Heart left ventricle (tissue), 16 donors: ENCODE results near the gene FASTK. TPM values are rescaled to one million over a fixed set of nuclear protein-coding genes. Genes with fewer than 3 reads are reported as not detected.
A peak's percentile ranks its signal among the peaks of the same experiment; 100 is the strongest.

Experiments
- ATAC-seq, 4 donors: fragments of 200-7000 bp; cut with Tn5 transposase; one replicate each; pipeline ENCODE4 v1.9.1; 2020 to 2022; ENCODE audit warnings: moderate library complexity in 4 of 4, mild to moderate bottlenecking in 3 of 4, moderate number of reproducible peaks in 1 of 4
- DNase-seq, 5 donors: peaks; one replicate each; pipeline ENCODE4 v3.0.0-alpha.2; 2020
- H3K27ac ChIP-seq, 12 donors: fragments of 200-600 bp; sonication (generic) in 4 of 12; one replicate each; pipeline versions ENCODE4 v1.5.0 to v1.8.0; 2016 to 2022; ENCODE audit warnings: mild to moderate bottlenecking in 2 of 12
- H3K27me3 ChIP-seq, 9 donors: fragments of 200-600 bp; sonication (generic) in 2 of 9; one replicate each; pipeline versions ENCODE4 v1.5.1 to v1.8.0; 2016 to 2022; ENCODE audit warnings: mild to moderate bottlenecking in 3 of 9
- H3K36me3 ChIP-seq, 9 donors: fragments of 200-600 bp; sonication (generic) in 2 of 9; one replicate each; pipeline versions ENCODE4 v1.5.0 to v1.8.0; 2018 to 2022; ENCODE audit warnings: mild to moderate bottlenecking in 2 of 9
- H3K4me1 ChIP-seq, 12 donors: fragments of 200-600 bp; sonication (generic) in 4 of 12; one replicate each; pipeline versions ENCODE4 v1.5.0 to v1.8.0; 2016 to 2022; ENCODE audit warnings: mild to moderate bottlenecking in 3 of 12
- H3K4me3 ChIP-seq, 12 donors: fragments of 200-600 bp; sonication (generic) in 4 of 12; one replicate each; pipeline versions ENCODE4 v1.5.0 to v1.8.0; 2017 to 2022; ENCODE audit warnings: mild to moderate bottlenecking in 9 of 12, moderate library complexity in 4 of 12
- H3K9me3 ChIP-seq, 12 donors: fragments of 200-600 bp; sonication (generic) in 4 of 12; one replicate each; pipeline versions ENCODE4 v1.5.0 to v1.8.0; 2016 to 2022; ENCODE audit warnings: mild to moderate bottlenecking in 1 of 12
- POLR2A ChIP-seq, 2 donors: fragments of 450-650 bp; IDR thresholded peaks; one replicate each; pipeline ENCODE4 v1.6.1; 2017; ENCODE audit warnings: antibody characterized with exemption in 2 of 2, mild to moderate bottlenecking in 2 of 2, moderate library complexity in 2 of 2
- WGBS, 4 donors: extraction: QIAGEN DNeasy Blood & Tissue Kit in 2 of 4; methylation state at CpG; one replicate each; pipeline versions ENCODE4 v1.1.5 to v1.1.7; 2013 to 2018; 5-methylcytosine and 5-hydroxymethylcytosine counted together
- intact Hi-C, 10 donors: fragments of 100-400 bp; cut with DNase I; formaldehyde crosslinking; loops; one replicate each; pipeline versions ENCODE4 v1.11.1 to v1.14.2; 2022
- polyA plus RNA-seq, 2 donors: library from polyadenylated mRNA; stranded (reverse); fragments of 200-250 nt; gene quantifications; one replicate each; pipeline ENCODE4 v1.2.3, GENCODE V29; 2013
- total RNA-seq, 9 donors: library from RNA; depleted of rRNA in 2 of 9; stranded (reverse); fragments of >200 nt in 2 of 9; fragmentation: NEBNext Ultra II Directional in 3 of 9; extraction: Animal tissue kit (Norgen Biotek cat#: 25700) in 3 of 9; gene quantifications; one replicate each; pipeline versions ENCODE4 v1.1.0 to v1.2.4, GENCODE V29; 2016 to 2023
- TF ChIP-seq, protein P1 (sequence below), 12 donors: fragments of 200-600 bp; sonication (generic) in 4 of 12; IDR thresholded peaks; one replicate each; pipeline versions ENCODE4 v1.5.0 to v1.8.0; 2018 to 2022; ENCODE audit warnings: antibody characterized with exemption in 12 of 12, mild to moderate bottlenecking in 5 of 12
- donor health status: ischemic (EF 13 %, LVEDD 7.1; RV severe dilation, severe dysfunction).
- donor health status: healthy with polysubstance abuse.
- donor health status: DM: no; HTN: yes; CAD: no.
- donor health status: DM: no; HTN: no; CAD: no.
- donor health status: ischemic (EF 25% LVEDD 6.9; RV normal size, moderate dysfunction).
- donor health status: ischemic (EF 25% LVEDD 5.7; RV mildly dilated, moderate dysfunction).
- donor health status: healthy.
- donor health status: DM: yes; HTN: yes; CAD: no.
- donor health status: ischemic (EF 35%, LVEDD 5.7; RV mildly dilated, moderate dysfunction).
- donor health status: nonischemic (EF 11% LVEDD 7.7; RV severe dilation, severe dysfunction).
- donor health status: DM: yes; HTN: yes; CAD: no.
- donor health status: PGD.
- donor health status: ischemic (EF 29% LVEDD 5.4; RV normal size, mild dysfunction).
- donor health status: nonischemic (EF 23%, LVEDD 6.1; RV moderate dilation, normal function).

The FASTK gene
- total and polyA plus RNA-seq, 11 donors, result 59.9 to 168 (median 77.7) TPM

GRCh38 chr7:151129117-151129959, 48.7 kb upstream of the FASTK start:
- no peaks in the 10 kb centered on the region for H3K27me3 ChIP-seq
- no peak overlapping the region for H3K4me3 ChIP-seq
- ATAC-seq, result no peak
- no peak for TF ChIP-seq POLR2A (IDR thresholded peaks at IDR 0.05)
- TF ChIP-seq, protein P1, sequence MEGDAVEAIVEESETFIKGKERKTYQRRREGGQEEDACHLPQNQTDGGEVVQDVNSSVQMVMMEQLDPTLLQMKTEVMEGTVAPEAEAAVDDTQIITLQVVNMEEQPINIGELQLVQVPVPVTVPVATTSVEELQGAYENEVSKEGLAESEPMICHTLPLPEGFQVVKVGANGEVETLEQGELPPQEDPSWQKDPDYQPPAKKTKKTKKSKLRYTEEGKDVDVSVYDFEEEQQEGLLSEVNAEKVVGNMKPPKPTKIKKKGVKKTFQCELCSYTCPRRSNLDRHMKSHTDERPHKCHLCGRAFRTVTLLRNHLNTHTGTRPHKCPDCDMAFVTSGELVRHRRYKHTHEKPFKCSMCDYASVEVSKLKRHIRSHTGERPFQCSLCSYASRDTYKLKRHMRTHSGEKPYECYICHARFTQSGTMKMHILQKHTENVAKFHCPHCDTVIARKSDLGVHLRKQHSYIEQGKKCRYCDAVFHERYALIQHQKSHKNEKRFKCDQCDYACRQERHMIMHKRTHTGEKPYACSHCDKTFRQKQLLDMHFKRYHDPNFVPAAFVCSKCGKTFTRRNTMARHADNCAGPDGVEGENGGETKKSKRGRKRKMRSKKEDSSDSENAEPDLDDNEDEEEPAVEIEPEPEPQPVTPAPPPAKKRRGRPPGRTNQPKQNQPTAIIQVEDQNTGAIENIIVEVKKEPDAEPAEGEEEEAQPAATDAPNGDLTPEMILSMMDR (IDR thresholded peaks at IDR 0.05), result no peak
- peaks cover 0 to 82% (median 52%) of the 10 kb centered on the region in 9 donors for H3K36me3 ChIP-seq
- DNase-seq, result peak in 2 of 5 donors; percentile 20 to 38
- no peaks in the 10 kb centered on the region for H3K9me3 ChIP-seq
- 85 to 90% (median 88%) methylated on average over 17 to 28 of the region's 28 CpGs for WGBS, 4 donors
- intact Hi-C loops, result loop anchor here in 4 of 10 donors (10.0 kb wide), 1 partner anchor 115 kb away; the partner anchor contains the start of gene SMARCD3 (in 4 of the 4)
- H3K4me1 ChIP-seq, result peaks cover 0 to 28% (median 9%) of the 10 kb centered on the region in 12 donors
- no peak overlapping the region for H3K27ac ChIP-seq

DNA sequence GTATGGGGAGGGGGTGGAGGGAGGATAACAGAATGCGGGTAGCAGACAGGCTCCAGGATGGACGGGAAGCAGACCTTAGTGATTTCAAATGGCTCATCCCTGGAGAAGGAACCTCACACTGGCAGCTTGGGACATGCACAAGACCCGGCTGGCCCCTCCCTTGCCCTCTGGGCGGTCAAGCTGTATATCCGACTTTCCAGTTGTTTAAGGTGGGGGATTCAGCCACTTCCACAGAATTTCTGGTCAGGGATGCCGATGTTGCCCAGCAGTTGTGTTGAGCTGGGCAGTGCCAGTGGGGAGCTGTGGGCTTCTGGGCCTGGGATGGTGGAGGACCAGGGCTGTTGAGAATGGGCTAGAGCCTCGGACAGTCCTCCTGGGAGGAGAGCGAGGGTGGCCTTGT, 48.1 kb upstream of the FASTK start:
- TF ChIP-seq, protein P1 (IDR thresholded peaks at IDR 0.05), result no peak
- no peak for TF ChIP-seq POLR2A (IDR thresholded peaks at IDR 0.05)
- intact Hi-C loops, result loop anchor here in 4 of 10 donors (10.0 kb wide), 1 partner anchor 116 kb away; the partner anchor contains the start of gene SMARCD3 (in 4 of the 4)
- no peak for ATAC-seq
- Histone ChIP-seq H3K27me3 (no peaks in the 10 kb centered on the region), H3K36me3 (peaks cover 0 to 83% (median 52%) of the 10 kb centered on the region in 9 donors), H3K4me1 (peaks cover 0 to 30% (median 9%) of the 10 kb centered on the region in 12 donors), H3K27ac (no peak overlapping the region), H3K9me3 (no peaks in the 10 kb centered on the region), H3K4me3 (no peak overlapping the region)
- WGBS, 4 donors, result 85 to 93% (median 90%) methylated on average over 6 to 8 of the region's 8 CpGs
- DNase-seq, result peak in 1 of 5 donors; percentile 19

- no peak overlapping the region for H3K27ac ChIP-seq
- DNase-seq, result peak in 2 of 5 donors; percentile 20 to 42
- H3K27me3 ChIP-seq, result no peaks in the 10 kb centered on the region
- no peak overlapping the region for H3K4me3 ChIP-seq
- peaks cover 0 to 83% (median 51%) of the 10 kb centered on the region in 9 donors for H3K36me3 ChIP-seq
- TF ChIP-seq POLR2A (IDR thresholded peaks at IDR 0.05), result no peak
- TF ChIP-seq, protein P1 (IDR thresholded peaks at IDR 0.05), result no peak
- WGBS, 4 donors, result 78 to 84% (median 81%) methylated on average over 10 to 14 of the region's 14 CpGs
- ATAC-seq, result no peak
- no peaks in the 10 kb centered on the region for H3K9me3 ChIP-seq
- peaks cover 0 to 32% (median 9%) of the 10 kb centered on the region in 12 donors for H3K4me1 ChIP-seq
- intact Hi-C loops, result loop anchor here in 4 of 10 donors (10.0 kb wide), 1 partner anchor 117 kb away; the partner anchor contains the start of gene SMARCD3 (in 4 of the 4)
Measured at GRCh38 chr7:151128144-151128543, 47.5 kb upstream of the FASTK start.
